Tibial nerve (tissue), 4 donors: ENCODE results near the gene PNPO. TPM values are rescaled to one million over a fixed set of nuclear protein-coding genes. Genes with fewer than 3 reads are reported as not detected.

Experiments used
- DNase-seq, 2 donors: peaks; one replicate each; pipeline ENCODE4 v3.0.0-alpha.2; 2019; ENCODE audit warnings: low spot score in 2 of 2
- H3K27ac ChIP-seq, 4 donors: fragments of 200-600 bp; sonication (generic) in 3 of 4; one replicate each; pipeline ENCODE4 v1.5.1; 2017 to 2019; ENCODE audit warnings: mild to moderate bottlenecking in 1 of 4
- H3K27me3 ChIP-seq, 2 donors: fragments of 200-600 bp; sonication (generic) in 1 of 2; one replicate each; pipeline versions ENCODE4 v1.5.1 to v1.6.0; 2017 to 2019
- H3K36me3 ChIP-seq, 3 donors: fragments of 200-600 bp; sonication (generic); one replicate each; pipeline ENCODE4 v1.5.1; 2018 to 2019
- H3K4me1 ChIP-seq, 4 donors: fragments of 200-600 bp; sonication (generic) in 3 of 4; one replicate each; pipeline ENCODE4 v1.5.1; 2017 to 2019
- H3K4me3 ChIP-seq, 4 donors: fragments of 200-600 bp; sonication (generic) in 3 of 4; one replicate each; pipeline ENCODE4 v1.5.1; 2017 to 2019; ENCODE audit warnings: mild to moderate bottlenecking in 1 of 4, moderate library complexity in 1 of 4
- H3K9me3 ChIP-seq, 4 donors: fragments of 200-600 bp; sonication (generic) in 3 of 4; one replicate each; pipeline ENCODE4 v1.5.1; 2017 to 2019
- EP300 ChIP-seq, 2 donors: sonication (generic); formaldehyde crosslinking; IDR thresholded peaks; one replicate each; pipeline ENCODE4 v1.6.1; 2017; ENCODE audit warnings: antibody characterized with exemption in 2 of 2, mild to moderate bottlenecking in 1 of 2
- POLR2A ChIP-seq, 2 donors: fragments of 450-650 bp; IDR thresholded peaks; one replicate each; pipeline ENCODE4 v1.6.1; 2017; ENCODE audit warnings: antibody characterized with exemption in 2 of 2, mild to moderate bottlenecking in 2 of 2, moderate library complexity in 2 of 2
- WGBS, 2 donors: methylation state at CpG; one replicate each; pipeline ENCODE4 v1.1.5; 2018; 5-methylcytosine and 5-hydroxymethylcytosine counted together
- total RNA-seq, 4 donors: library from RNA; depleted of rRNA; stranded (reverse); fragments of >200 nt; gene quantifications; one replicate each; pipeline ENCODE4 v1.1.0, GENCODE V29; 2016
- TF ChIP-seq, protein P1 (sequence below), 5 experiments: fragments of 200-600 bp in 3 of 5; fragments of 450-650 bp in 2 of 5; sonication (generic) in 3 of 5; IDR thresholded peaks; one replicate each; pipeline ENCODE4 v1.5.1; 2016 to 2019; ENCODE audit warnings: antibody characterized with exemption in 5 of 5, mild to moderate bottlenecking in 3 of 5, moderate library complexity in 2 of 5

The PNPO gene
- total RNA-seq, 4 donors from 2014 or later = 36.0 to 56.8 (median 51.2) TPM

DNA sequence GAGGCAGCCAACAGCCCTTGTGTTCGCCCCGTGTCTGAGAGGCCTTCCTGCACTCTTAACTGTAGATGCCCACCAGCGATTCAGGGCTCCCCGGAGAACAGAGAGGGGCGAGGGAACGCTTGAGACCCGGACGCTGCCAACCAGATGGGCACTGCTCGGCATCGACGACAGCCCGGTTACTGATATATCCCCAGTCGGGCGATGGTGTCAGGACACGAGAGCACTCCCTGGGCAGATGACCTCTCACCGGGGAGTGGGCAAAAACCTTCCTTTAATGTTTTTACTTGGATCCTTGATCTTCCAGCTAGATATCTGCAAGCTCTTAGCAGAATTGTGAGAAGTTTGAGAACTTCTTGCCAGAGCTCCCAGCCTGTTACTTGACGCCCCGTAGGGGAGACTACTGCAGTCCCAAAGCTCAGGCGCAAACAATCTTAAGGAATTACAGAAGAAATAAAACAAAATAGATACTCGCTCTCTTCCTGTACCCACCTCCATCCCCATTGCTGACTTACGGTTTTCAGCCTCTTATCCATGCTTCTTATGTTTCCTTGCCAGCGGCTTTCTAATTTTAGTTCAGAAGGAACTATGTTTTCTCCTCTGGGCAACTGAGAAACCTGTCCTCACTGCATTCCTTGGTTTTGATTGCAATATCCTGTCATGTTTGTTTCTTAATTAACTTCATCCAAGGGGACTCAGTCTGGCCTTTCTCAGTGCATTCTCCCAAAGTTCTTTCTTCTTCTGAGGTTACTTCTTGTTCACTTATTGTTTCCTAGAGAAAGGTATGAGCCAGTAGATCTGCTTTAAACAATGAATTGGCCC, 44.5 kb upstream of the PNPO start:
- H3K4me1 ChIP-seq = peaks cover 0 to 67% (median 32%) of the 10 kb centered on the region in 4 donors
- TF ChIP-seq, protein P1, sequence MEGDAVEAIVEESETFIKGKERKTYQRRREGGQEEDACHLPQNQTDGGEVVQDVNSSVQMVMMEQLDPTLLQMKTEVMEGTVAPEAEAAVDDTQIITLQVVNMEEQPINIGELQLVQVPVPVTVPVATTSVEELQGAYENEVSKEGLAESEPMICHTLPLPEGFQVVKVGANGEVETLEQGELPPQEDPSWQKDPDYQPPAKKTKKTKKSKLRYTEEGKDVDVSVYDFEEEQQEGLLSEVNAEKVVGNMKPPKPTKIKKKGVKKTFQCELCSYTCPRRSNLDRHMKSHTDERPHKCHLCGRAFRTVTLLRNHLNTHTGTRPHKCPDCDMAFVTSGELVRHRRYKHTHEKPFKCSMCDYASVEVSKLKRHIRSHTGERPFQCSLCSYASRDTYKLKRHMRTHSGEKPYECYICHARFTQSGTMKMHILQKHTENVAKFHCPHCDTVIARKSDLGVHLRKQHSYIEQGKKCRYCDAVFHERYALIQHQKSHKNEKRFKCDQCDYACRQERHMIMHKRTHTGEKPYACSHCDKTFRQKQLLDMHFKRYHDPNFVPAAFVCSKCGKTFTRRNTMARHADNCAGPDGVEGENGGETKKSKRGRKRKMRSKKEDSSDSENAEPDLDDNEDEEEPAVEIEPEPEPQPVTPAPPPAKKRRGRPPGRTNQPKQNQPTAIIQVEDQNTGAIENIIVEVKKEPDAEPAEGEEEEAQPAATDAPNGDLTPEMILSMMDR (IDR thresholded peaks at IDR 0.05) = no peak
- peak in 1 of 2 donors; percentile 63 for TF ChIP-seq EP300 (IDR thresholded peaks at IDR 0.05)
- TF ChIP-seq POLR2A (IDR thresholded peaks at IDR 0.05) = no peak
- WGBS, 2 donors = 2 to 3% methylated on average over 16 to 22 of the region's 22 CpGs
- peak overlapping the region; percentile 61 to 97 (median 90) for H3K4me3 ChIP-seq
- no peaks in the 10 kb centered on the region for H3K27me3 ChIP-seq
- DNase-seq = no peak
- H3K27ac ChIP-seq = peak overlapping the region; percentile 94 to 100 (median 100)
- peaks cover 0 to 3% (median 0%) of the 10 kb centered on the region in 3 donors for H3K36me3 ChIP-seq
- no peaks in the 10 kb centered on the region for H3K9me3 ChIP-seq

DNA sequence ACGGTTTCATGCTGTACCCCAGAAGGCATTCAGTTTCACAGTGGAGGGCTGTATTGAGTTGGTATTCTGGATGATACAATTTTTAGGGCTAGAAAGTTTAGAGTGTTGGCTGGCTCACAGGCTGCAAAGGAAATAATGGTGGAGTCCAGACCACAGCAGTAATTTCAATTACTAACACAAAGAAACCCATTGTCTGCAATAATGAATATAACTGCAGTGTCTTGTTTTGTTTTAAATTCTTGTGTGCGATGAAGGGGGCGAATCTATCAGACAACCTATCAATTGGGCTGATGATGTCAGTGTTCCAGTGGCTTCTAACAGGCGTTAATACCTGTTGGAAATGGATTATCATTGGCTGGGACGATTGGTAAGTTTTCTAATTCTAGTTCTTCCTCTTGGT, 43.8 kb upstream of the PNPO start:
- 21 to 37% methylated on average over 5 of the region's 5 CpGs for WGBS, 2 donors
- Histone ChIP-seq H3K4me1 (peaks cover 0 to 74% (median 32%) of the 10 kb centered on the region in 4 donors), H3K27me3 (no peaks in the 10 kb centered on the region), H3K9me3 (no peaks in the 10 kb centered on the region), H3K27ac (peak overlapping the region in 2 of 4 donors; percentile 94 to 100), H3K4me3 (peak overlapping the region in 2 of 4 donors; percentile 94 to 97), H3K36me3 (peaks cover 0 to 3% (median 0%) of the 10 kb centered on the region in 3 donors)
- DNase-seq = no peak
- TF ChIP-seq, protein P1 (IDR thresholded peaks at IDR 0.05) = no peak
- TF ChIP-seq EP300 (IDR thresholded peaks at IDR 0.05) = no peak
- no peak for TF ChIP-seq POLR2A (IDR thresholded peaks at IDR 0.05)

DNA sequence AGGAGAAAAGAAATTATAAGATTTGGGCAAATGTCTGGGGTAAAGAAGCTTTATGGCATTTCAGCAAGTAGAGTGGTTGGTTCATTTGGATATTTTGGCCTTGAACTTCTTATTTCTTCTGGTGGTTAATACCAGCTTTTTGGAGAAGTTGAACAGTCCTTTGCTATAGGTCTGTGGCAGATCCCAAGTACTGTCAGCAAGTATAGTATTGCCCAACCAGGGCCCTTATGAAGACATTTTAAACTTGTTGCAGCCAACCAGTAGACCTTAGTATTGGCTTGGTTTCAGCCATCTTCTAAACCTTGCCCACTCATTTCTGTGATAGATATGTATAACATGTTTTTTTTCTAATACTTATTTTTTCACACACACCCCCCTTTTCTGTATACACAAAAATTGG, 43.1 kb upstream of the PNPO start:
- TF ChIP-seq POLR2A (IDR thresholded peaks at IDR 0.05) (no peak), EP300 (IDR thresholded peaks at IDR 0.05) (no peak)
- peaks cover 0 to 3% (median 0%) of the 10 kb centered on the region in 3 donors for H3K36me3 ChIP-seq
- H3K4me1 ChIP-seq = peaks cover 0 to 79% (median 32%) of the 10 kb centered on the region in 4 donors
- no peak for DNase-seq
- H3K9me3 ChIP-seq = no peaks in the 10 kb centered on the region
- H3K27ac ChIP-seq = peak overlapping the region in 2 of 4 donors; percentile 94 to 100
- H3K4me3 ChIP-seq = no peak overlapping the region
- no peaks in the 10 kb centered on the region for H3K27me3 ChIP-seq

DNA sequence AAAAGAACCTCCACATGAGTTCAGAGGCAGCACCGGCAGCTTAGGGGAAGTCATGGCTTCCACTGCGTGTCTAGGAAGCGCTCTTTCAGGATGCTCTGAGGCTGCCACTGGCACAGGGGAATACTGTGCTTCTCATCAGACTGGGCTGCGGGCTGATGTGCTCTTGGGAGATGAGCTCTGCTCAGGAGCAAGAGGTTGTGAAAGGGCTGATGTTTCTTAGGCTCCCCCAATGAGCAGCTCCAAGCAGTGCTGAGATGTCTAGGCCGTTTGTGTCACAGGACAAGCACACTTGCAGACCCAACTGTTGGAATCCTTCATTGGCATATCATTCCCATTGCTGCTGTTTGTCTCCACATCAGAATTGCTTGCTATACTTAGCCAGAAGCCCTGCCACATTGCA, 41.7 kb upstream of the PNPO start:
- peaks cover 0 to 3% (median 0%) of the 10 kb centered on the region in 3 donors for H3K36me3 ChIP-seq
- 67 to 73% methylated on average over 5 of the region's 5 CpGs for WGBS, 2 donors
- no peak for TF ChIP-seq POLR2A (IDR thresholded peaks at IDR 0.05)
- TF ChIP-seq EP300 (IDR thresholded peaks at IDR 0.05) = no peak
- TF ChIP-seq, protein P1 (IDR thresholded peaks at IDR 0.05) = no peak
- no peaks in the 10 kb centered on the region for H3K27me3 ChIP-seq
- no peak for DNase-seq
- no peak overlapping the region for H3K4me3 ChIP-seq
- H3K27ac ChIP-seq = peak overlapping the region in 2 of 4 donors; percentile 52 to 94
- peaks cover 4 to 83% (median 36%) of the 10 kb centered on the region in 4 donors for H3K4me1 ChIP-seq
- H3K9me3 ChIP-seq = no peaks in the 10 kb centered on the region

DNA sequence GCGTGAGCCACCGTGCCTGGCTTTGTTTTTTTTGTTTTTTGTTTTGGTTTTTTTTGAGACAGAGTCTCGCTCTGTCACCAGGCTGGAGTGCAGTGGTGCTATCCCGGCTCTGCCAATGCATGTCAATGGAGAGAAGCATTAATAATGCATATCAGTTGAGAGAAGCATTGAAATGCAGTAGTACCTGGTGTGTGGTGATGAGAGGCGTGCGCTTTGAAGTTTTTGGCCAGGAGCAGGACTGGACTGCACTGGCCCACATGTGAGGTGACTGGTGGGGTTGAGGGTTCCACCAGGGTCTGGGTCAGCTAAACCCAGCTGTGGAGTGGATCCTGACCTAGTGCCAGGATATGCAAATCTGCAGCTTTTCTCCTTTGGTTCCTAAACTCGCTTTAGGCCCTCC, 39.9 kb upstream of the PNPO start:
- peak overlapping the region in 1 of 4 donors; percentile 19 for H3K27ac ChIP-seq
- no peak for DNase-seq
- H3K27me3 ChIP-seq = no peaks in the 10 kb centered on the region
- TF ChIP-seq POLR2A (IDR thresholded peaks at IDR 0.05) (no peak), EP300 (IDR thresholded peaks at IDR 0.05) (no peak)
- TF ChIP-seq, protein P1 (IDR thresholded peaks at IDR 0.05) = no peak
- peaks cover 0 to 3% (median 0%) of the 10 kb centered on the region in 3 donors for H3K36me3 ChIP-seq
- WGBS, 2 donors = 85 to 89% methylated on average over 7 of the region's 7 CpGs
- H3K4me3 ChIP-seq = no peak overlapping the region
- no peaks in the 10 kb centered on the region for H3K9me3 ChIP-seq
- peaks cover 6 to 96% (median 53%) of the 10 kb centered on the region in 4 donors for H3K4me1 ChIP-seq
